ENCODE data around the gene RTEL1.

RTEL1 gene

DNA sequence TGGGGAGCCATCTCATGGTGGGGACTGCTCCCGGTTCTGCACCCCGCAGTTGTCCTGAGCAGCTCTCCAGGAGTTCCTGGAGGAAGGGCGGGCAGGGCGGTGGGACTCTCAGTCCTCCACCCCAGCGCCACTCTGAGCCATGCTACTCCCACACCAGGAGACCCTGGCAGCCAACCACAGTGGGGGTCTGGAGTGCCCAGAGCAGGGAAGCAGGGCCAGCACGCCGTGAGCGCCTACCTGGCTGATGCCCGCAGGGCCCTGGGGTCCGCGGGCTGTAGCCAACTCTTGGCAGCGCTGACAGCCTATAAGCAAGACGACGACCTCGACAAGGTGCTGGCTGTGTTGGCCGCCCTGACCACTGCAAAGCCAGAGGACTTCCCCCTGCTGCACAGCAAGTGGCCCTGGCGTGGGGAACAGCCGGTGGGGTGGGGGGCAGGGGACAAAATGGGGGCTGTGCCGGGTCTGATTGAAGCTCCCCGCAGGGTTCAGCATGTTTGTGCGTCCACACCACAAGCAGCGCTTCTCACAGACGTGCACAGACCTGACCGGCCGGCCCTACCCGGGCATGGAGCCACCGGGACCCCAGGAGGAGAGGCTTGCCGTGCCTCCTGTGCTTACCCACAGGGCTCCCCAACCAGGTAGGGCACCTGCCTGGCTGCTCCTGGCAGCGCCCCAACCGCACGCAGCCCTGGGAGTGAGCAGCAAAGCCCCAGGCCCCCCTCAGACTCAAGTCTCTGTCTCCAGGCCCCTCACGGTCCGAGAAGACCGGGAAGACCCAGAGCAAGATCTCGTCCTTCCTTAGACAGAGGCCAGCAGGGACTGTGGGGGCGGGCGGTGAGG is 36.7 kb downstream of the RTEL1 start:
- H3K4me3 ChIP-seq (replicated peaks; ENCODE audit: low read depth, low read length) = no peak overlapping the region
- TF ChIP-seq, protein P1, sequence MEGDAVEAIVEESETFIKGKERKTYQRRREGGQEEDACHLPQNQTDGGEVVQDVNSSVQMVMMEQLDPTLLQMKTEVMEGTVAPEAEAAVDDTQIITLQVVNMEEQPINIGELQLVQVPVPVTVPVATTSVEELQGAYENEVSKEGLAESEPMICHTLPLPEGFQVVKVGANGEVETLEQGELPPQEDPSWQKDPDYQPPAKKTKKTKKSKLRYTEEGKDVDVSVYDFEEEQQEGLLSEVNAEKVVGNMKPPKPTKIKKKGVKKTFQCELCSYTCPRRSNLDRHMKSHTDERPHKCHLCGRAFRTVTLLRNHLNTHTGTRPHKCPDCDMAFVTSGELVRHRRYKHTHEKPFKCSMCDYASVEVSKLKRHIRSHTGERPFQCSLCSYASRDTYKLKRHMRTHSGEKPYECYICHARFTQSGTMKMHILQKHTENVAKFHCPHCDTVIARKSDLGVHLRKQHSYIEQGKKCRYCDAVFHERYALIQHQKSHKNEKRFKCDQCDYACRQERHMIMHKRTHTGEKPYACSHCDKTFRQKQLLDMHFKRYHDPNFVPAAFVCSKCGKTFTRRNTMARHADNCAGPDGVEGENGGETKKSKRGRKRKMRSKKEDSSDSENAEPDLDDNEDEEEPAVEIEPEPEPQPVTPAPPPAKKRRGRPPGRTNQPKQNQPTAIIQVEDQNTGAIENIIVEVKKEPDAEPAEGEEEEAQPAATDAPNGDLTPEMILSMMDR (IDR thresholded peaks at IDR 0.05; ENCODE audit: low read depth, low read length, missing control alignments) = no peak
- DNase-seq (ENCODE audit: extremely low read depth, low read depth) = no peak

DNA sequence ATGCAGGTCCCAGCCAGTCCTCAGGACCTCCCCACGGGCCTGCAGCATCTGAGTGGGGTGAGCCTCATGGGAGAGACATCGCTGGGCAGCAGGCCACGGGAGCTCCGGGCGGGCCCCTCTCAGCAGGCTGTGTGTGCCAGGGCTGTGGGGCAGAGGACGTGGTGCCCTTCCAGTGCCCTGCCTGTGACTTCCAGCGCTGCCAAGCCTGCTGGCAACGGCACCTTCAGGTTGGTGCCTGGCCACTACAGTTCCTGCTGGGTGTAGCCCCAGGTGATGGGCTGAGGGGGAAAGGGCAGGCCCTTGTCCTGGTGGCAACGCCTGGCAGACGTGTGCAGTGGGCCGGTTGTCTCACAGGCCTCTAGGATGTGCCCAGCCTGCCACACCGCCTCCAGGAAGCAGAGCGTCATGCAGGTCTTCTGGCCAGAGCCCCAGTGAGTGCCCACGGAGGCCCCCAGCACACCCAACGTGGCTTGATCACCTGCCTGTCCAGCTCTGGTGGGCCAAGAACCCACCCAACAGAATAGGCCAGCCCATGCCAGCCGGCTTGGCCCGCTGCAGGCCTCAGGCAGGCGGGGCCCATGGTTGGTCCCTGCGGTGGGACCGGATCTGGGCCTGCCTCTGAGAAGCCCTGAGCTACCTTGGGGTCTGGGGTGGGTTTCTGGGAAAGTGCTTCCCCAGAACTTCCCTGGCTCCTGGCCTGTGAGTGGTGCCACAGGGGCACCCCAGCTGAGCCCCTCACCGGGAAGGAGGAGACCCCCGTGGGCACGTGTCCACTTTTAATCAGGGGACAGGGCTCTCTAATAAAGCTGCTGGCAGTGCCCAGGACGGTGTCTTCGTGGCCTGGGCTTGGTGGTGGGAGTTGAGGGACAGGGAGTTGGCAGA is 37.6 kb downstream of the RTEL1 start:
- DNase-seq (ENCODE audit: extremely low read depth, low read depth) = no peak
- H3K4me3 ChIP-seq (replicated peaks; ENCODE audit: low read depth, low read length) = no peak overlapping the region
- TF ChIP-seq, protein P1 (IDR thresholded peaks at IDR 0.05; ENCODE audit: low read depth, low read length, missing control alignments) = no peak

DNA sequence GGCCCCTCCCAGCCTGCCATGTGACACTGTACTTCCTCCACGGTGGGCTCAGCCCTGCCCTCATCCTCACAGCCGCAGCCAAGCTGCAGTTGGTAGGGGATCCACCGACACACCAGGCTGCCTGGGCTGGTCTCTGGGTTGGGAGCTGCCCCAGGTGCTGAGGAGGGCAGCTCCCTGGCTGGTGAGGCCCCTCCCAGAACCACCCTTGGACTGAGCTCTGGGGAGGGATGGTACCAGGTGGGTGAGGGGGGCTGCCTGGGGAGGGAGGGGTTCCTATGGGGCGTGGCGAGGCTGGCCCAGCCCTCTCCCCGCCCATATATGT is 38.2 kb downstream of the RTEL1 start:
- no peak for DNase-seq (ENCODE audit: extremely low read depth, low read depth)
- TF ChIP-seq, protein P1 (IDR thresholded peaks at IDR 0.05; ENCODE audit: low read depth, low read length, missing control alignments) = no peak

DNA sequence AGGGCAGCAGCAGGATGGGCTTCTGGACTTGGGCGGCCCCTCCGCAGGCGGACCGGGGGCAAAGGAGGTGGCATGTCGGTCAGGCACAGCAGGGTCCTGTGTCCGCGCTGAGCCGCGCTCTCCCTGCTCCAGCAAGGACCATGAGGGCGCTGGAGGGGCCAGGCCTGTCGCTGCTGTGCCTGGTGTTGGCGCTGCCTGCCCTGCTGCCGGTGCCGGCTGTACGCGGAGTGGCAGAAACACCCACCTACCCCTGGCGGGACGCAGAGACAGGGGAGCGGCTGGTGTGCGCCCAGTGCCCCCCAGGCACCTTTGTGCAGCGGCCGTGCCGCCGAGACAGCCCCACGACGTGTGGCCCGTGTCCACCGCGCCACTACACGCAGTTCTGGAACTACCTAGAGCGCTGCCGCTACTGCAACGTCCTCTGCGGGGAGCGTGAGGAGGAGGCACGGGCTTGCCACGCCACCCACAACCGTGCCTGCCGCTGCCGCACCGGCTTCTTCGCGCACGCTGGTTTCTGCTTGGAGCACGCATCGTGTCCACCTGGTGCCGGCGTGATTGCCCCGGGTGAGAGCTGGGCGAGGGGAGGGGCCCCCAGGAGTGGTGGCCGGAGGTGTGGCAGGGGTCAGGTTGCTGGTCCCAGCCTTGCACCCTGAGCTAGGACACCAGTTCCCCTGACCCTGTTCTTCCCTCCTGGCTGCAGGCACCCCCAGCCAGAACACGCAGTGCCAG is 38.7 kb downstream of the RTEL1 start, which contains the start of gene TNFRSF6B:
Gene TNFRSF6B (plus strand): TSS at position 25 of the 729 bp plus-strand sequence. CDS start 116 bp downstream, at position 141.
- peak within 1 kb of the TSS; percentile 26 for H3K4me3 ChIP-seq (replicated peaks; ENCODE audit: low read depth, low read length)
- no peak for DNase-seq (ENCODE audit: extremely low read depth, low read depth)
- TF ChIP-seq, protein P1 (IDR thresholded peaks at IDR 0.05; ENCODE audit: low read depth, low read length, missing control alignments) = no peak

More for the DNA sequence above, 38.2 kb downstream of the RTEL1 start:
- peak overlapping the region; percentile 26 for H3K4me3 ChIP-seq (replicated peaks; ENCODE audit: low read depth, low read length)

DNA sequence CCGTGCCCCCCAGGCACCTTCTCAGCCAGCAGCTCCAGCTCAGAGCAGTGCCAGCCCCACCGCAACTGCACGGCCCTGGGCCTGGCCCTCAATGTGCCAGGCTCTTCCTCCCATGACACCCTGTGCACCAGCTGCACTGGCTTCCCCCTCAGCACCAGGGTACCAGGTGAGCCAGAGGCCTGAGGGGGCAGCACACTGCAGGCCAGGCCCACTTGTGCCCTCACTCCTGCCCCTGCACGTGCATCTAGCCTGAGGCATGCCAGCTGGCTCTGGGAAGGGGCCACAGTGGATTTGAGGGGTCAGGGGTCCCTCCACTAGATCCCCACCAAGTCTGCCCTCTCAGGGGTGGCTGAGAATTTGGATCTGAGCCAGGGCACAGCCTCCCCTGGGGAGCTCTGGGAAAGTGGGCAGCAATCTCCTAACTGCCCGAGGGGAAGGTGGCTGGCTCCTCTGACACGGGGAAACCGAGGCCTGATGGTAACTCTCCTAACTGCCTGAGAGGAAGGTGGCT is 39.3 kb downstream of the RTEL1 start:
- TF ChIP-seq, protein P1 (IDR thresholded peaks at IDR 0.05; ENCODE audit: low read depth, low read length, missing control alignments) = no peak
- DNase-seq (ENCODE audit: extremely low read depth, low read depth) = no peak
- H3K4me3 ChIP-seq (replicated peaks; ENCODE audit: low read depth, low read length) = peak overlapping the region; percentile 26

DNA sequence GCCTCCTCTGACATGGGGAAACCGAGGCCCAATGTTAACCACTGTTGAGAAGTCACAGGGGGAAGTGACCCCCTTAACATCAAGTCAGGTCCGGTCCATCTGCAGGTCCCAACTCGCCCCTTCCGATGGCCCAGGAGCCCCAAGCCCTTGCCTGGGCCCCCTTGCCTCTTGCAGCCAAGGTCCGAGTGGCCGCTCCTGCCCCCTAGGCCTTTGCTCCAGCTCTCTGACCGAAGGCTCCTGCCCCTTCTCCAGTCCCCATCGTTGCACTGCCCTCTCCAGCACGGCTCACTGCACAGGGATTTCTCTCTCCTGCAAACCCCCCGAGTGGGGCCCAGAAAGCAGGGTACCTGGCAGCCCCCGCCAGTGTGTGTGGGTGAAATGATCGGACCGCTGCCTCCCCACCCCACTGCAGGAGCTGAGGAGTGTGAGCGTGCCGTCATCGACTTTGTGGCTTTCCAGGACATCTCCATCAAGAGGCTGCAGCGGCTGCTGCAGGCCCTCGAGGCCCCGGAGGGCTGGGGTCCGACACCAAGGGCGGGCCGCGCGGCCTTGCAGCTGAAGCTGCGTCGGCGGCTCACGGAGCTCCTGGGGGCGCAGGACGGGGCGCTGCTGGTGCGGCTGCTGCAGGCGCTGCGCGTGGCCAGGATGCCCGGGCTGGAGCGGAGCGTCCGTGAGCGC is 39.9 kb downstream of the RTEL1 start:
- no peak for DNase-seq (ENCODE audit: extremely low read depth, low read depth)
- TF ChIP-seq, protein P1 (IDR thresholded peaks at IDR 0.05; ENCODE audit: low read depth, low read length, missing control alignments) = no peak
- peak overlapping the region; percentile 26 for H3K4me3 ChIP-seq (replicated peaks; ENCODE audit: low read depth, low read length)

Measured in HFF-Myc (cell line).